Measurements from ENCODE around the gene WASF3.

WASF3 gene

GRCh38 chr13:26651234-26651633 is 93.8 kb downstream of the WASF3 start:
- no peak for DNase-seq

- DNase-seq = no peak
Measured at GRCh38 chr13:26653310-26653709, 95.8 kb downstream of the WASF3 start.

- no peak for DNase-seq
Measured at GRCh38 chr13:26653842-26654241, 96.4 kb downstream of the WASF3 start.

GRCh38 chr13:26656919-26657318 is 99.4 kb downstream of the WASF3 start:
- no peak for DNase-seq

- no peak for DNase-seq
Measured at GRCh38 chr13:26658448-26659385, 101.2 kb downstream of the WASF3 start.

- DNase-seq = no peak
Measured at GRCh38 chr13:26660185-26660584, 102.7 kb downstream of the WASF3 start.

GRCh38 chr13:26660766-26661165 is 103.3 kb downstream of the WASF3 start:
- no peak for DNase-seq

- no peak for DNase-seq
Measured at GRCh38 chr13:26663791-26664190, 106.3 kb downstream of the WASF3 start.

- no peak for DNase-seq
Measured at GRCh38 chr13:26664286-26664685, 106.8 kb downstream of the WASF3 start.

GRCh38 chr13:26664876-26665275 is 107.4 kb downstream of the WASF3 start:
- no peak for DNase-seq

- DNase-seq = no peak
Measured at GRCh38 chr13:26668357-26669146, 111.1 kb downstream of the WASF3 start.

GRCh38 chr13:26673890-26674289 is 116.4 kb downstream of the WASF3 start:
- DNase-seq = no peak

- no peak for DNase-seq
Measured at GRCh38 chr13:26677156-26677555, 119.7 kb downstream of the WASF3 start.

GRCh38 chr13:26678330-26678729 is 120.8 kb downstream of the WASF3 start:
- no peak for DNase-seq

GRCh38 chr13:26678796-26679195 is 121.3 kb downstream of the WASF3 start:
- DNase-seq = no peak

- no peak for DNase-seq
Measured at GRCh38 chr13:26679411-26680122, 122.1 kb downstream of the WASF3 start.

- no peak for DNase-seq
Measured at GRCh38 chr13:26680123-26680450, 122.6 kb downstream of the WASF3 start.

- no peak for DNase-seq
Measured at GRCh38 chr13:26680572-26680971, 123.1 kb downstream of the WASF3 start.

- DNase-seq = no peak
Measured at GRCh38 chr13:26681036-26681435, 123.6 kb downstream of the WASF3 start.

- no peak for DNase-seq
Measured at GRCh38 chr13:26682606-26683005, 125.1 kb downstream of the WASF3 start.

GRCh38 chr13:26685606-26686005 is 128.1 kb downstream of the WASF3 start:
- no peak for DNase-seq

GRCh38 chr13:26686285-26686684 is 128.8 kb downstream of the WASF3 start:
- DNase-seq = no peak

- DNase-seq = no peak
Measured at GRCh38 chr13:26688286-26688685, 130.8 kb downstream of the WASF3 start.
